Kidney (tissue), 14 donors: ENCODE measurements around the gene FAM107B. TPM values are rescaled to one million over a fixed set of nuclear protein-coding genes. Genes with fewer than 3 reads are reported as not detected.

Experiments
- DNase-seq, 5 donors: peaks; one replicate each; pipeline ENCODE4 v3.0.0-alpha.2; 2013 to 2020
- FAIRE-seq: peaks from 2 replicates; lab custom pipeline; 2012; peaks lifted over from hg19 to GRCh38; lab: Jason Lieb, UNC
- H3K27ac ChIP-seq, 2 donors: one replicate each; pipeline ENCODE4 v1.7.0; 2013; ENCODE audit warnings: low read depth in 2 of 2, low read length in 2 of 2, inconsistent platforms in 1 of 2
- H3K27me3 ChIP-seq: one replicate; pipeline ENCODE4 v1.7.1; 2013; ENCODE audit warnings: low read length, inconsistent platforms; ENCODE audit not compliant: control insufficient read depth, insufficient read depth
- H3K36me3 ChIP-seq, 3 donors: one replicate each; pipeline versions ENCODE4 v1.7.0 to v1.7.1; 2013; ENCODE audit warnings: low read length in 3 of 3, control low read depth in 1 of 3, inconsistent platforms in 1 of 3; ENCODE audit not compliant: insufficient read depth in 3 of 3, control insufficient read depth in 2 of 3
- H3K4me1 ChIP-seq, 3 donors: one replicate each; pipeline versions ENCODE4 v1.7.0 to v1.7.1; 2013; ENCODE audit warnings: low read length in 3 of 3, inconsistent platforms in 1 of 3, low read depth in 1 of 3; ENCODE audit not compliant: control insufficient read depth in 2 of 3, insufficient read depth in 2 of 3
- H3K4me3 ChIP-seq, 3 donors: one replicate each; pipeline versions ENCODE4 v1.7.0 to v1.8.1; 2013; ENCODE audit warnings: low read length in 3 of 3, control low read depth in 1 of 3, inconsistent platforms in 1 of 3
- H3K9ac ChIP-seq, 3 donors: one replicate each; pipeline versions ENCODE4 v1.7.0 to v1.7.1; 2013; ENCODE audit warnings: low read length in 3 of 3, control low read depth in 1 of 3, inconsistent platforms in 1 of 3
- H3K9me3 ChIP-seq, 3 donors: one replicate each; pipeline versions ENCODE4 v1.7.0 to v1.7.1; 2013; ENCODE audit warnings: low read length in 3 of 3, control low read depth in 1 of 3, inconsistent platforms in 1 of 3; ENCODE audit not compliant: control insufficient read depth in 2 of 3, insufficient read depth in 1 of 3
- CTCF ChIP-seq: IDR thresholded peaks from 3 replicates; pipeline ENCODE4 v1.5.1; 2012; ENCODE audit warnings: mild to moderate bottlenecking, moderate library complexity, borderline replicate concordance; ENCODE audit not compliant: insufficient read depth; ENCODE audit errors: extremely low read depth
- intact Hi-C: fragments of 100-400 bp; cut with DNase I; formaldehyde crosslinking; loops from one replicate; pipeline ENCODE4 v1.11.1; 2022
- polyA plus RNA-seq: library from polyadenylated mRNA; stranded (reverse); fragments of 350-450 nt; fragmentation: Illumina TruSeq; extraction: RNeasy Lipid Tissue Mini Kit (QIAGEN cat#74804); gene quantifications from one replicate; pipeline ENCODE4 v1.2.3, GENCODE V29; 2014; ENCODE audit warnings: low read depth, low replicate concordance; ENCODE audit not compliant: insufficient read depth
- total RNA-seq: library from RNA; stranded (reverse); fragmentation: NEBNext Ultra II Directional; extraction: Animal tissue kit (Norgen Biotek cat#: 25700); gene quantifications from one replicate; pipeline ENCODE4 v1.2.1, GENCODE V29; 2021
- donor health status: control.
- donor health status: control.
- donor health status: control.
- donor health status: control.
- donor health status: control.
- donor health status: DM: yes; HTN: yes; CAD: no.
- donor health status: Normal renal cell carcinoma (clear cell type).

Gene FAM107B
- total and polyA plus RNA-seq, 2 donors from 2014 or later = 105 to 122 TPM

- no peak for TF ChIP-seq CTCF
- H3K4me3 ChIP-seq = peak overlapping the region in 1 of 3 donors; percentile 3
- FAIRE-seq (no peak), DNase-seq (peak in 1 of 5 donors; percentile 34)
- peak overlapping the region in 1 of 3 donors; percentile 13 for H3K9ac ChIP-seq
- no peaks in the 10 kb centered on the region for H3K36me3 ChIP-seq
- peak overlapping the region; percentile 51 to 52 for H3K27ac ChIP-seq
- H3K27me3 ChIP-seq = no peaks in the 10 kb centered on the region
- H3K4me1 ChIP-seq = peaks cover 0 to 21% (median 18%) of the 10 kb centered on the region in 3 donors
- intact Hi-C loops = no loop called here
- H3K9me3 ChIP-seq = no peaks in the 10 kb centered on the region
These were observed 25.5 kb downstream of the FAM107B start for GRCh38 chr10:14749070-14749809.

GRCh38 chr10:14748441-14748840, 26.3 kb downstream of the FAM107B start:
- Histone ChIP-seq H3K4me3 (no peak overlapping the region), H3K4me1 (peaks cover 0 to 21% (median 18%) of the 10 kb centered on the region in 3 donors), H3K9ac (no peak overlapping the region), H3K27ac (peak overlapping the region; percentile 51 to 52), H3K36me3 (no peaks in the 10 kb centered on the region), H3K9me3 (no peaks in the 10 kb centered on the region), H3K27me3 (no peaks in the 10 kb centered on the region)
- no peak for TF ChIP-seq CTCF
- FAIRE-seq (no peak), DNase-seq (no peak)
- intact Hi-C loops = no loop called here

GRCh38 chr10:14742815-14743214, 31.9 kb downstream of the FAM107B start:
- H3K4me3 ChIP-seq = no peak overlapping the region
- H3K4me1 ChIP-seq = peaks cover 0 to 9% (median 2%) of the 10 kb centered on the region in 3 donors
- no peaks in the 10 kb centered on the region for H3K9me3 ChIP-seq
- H3K36me3 ChIP-seq = no peaks in the 10 kb centered on the region
- no peak for TF ChIP-seq CTCF
- no peak overlapping the region for H3K9ac ChIP-seq
- intact Hi-C loops = no loop called here
- no peaks in the 10 kb centered on the region for H3K27me3 ChIP-seq
- DNase-seq (no peak), FAIRE-seq (no peak)
- H3K27ac ChIP-seq = no peak overlapping the region
